T-cell (primary cell): ENCODE data around the gene ORMDL3. TPM values are rescaled to one million over a fixed set of nuclear protein-coding genes. Genes with fewer than 3 reads are reported as not detected.

Experiments used
- ATAC-seq, 4 experiments: fragments of 200-7000 bp in 3 of 4; fragments of 150-1000 bp in 1 of 4; cut with Tn5 transposase; replicated peaks in 1 of 4; 1 replicate in 3 of 4; 2 replicates in 1 of 4; pipeline ENCODE4 v1.10.0; 2021; ENCODE audit warnings: moderate library complexity in 3 of 4, mild to moderate bottlenecking in 2 of 4, moderate number of reproducible peaks in 1 of 4
- CTCF ChIA-PET, 2 donors: fragments of 300-600 bp; sonication (Branson Sonifier 250); formaldehyde crosslinking; loops; one replicate each; lab custom pipeline; 2022; ENCODE audit warnings: antibody characterized with exemption in 2 of 2; lab: Charles Lee
- POLR2A ChIA-PET, 2 donors: fragments of 300-600 bp; sonication (Branson Sonifier 250); formaldehyde crosslinking; loops; one replicate each; lab custom pipeline; 2022; ENCODE audit warnings: antibody characterized with exemption in 2 of 2; lab: Charles Lee
- DNase-seq, 35 experiments: peaks; one replicate each; pipeline versions ENCODE4 v3.0.0 to v3.0.0-alpha.2; 2013 to 2023
- H3K27ac ChIP-seq: one replicate; pipeline ENCODE4 v1.5.1; 2013; ENCODE audit warnings: low read length
- H3K27me3 ChIP-seq, 2 experiments: replicated peaks in 1 of 2; 1 replicate in 1 of 2; 2 replicates in 1 of 2; pipeline versions ENCODE4 v1.6.1 to v1.7.0; 2013; ENCODE audit warnings: low read length in 1 of 2, mixed read lengths in 1 of 2; ENCODE audit not compliant: control insufficient read depth in 2 of 2, insufficient read depth in 2 of 2; ENCODE audit errors: extremely low read depth in 1 of 2
- H3K36me3 ChIP-seq, 2 donors: 1 replicate in 1 of 2; 2 replicates in 1 of 2; pipeline versions ENCODE4 v1.6.1 to v1.7.0; 2013; ENCODE audit warnings: low read length in 1 of 2; ENCODE audit not compliant: control insufficient read depth in 2 of 2, insufficient read depth in 1 of 2; ENCODE audit errors: extremely low read depth in 1 of 2
- H3K4me1 ChIP-seq, 2 experiments: 1 replicate in 1 of 2; 2 replicates in 1 of 2; pipeline versions ENCODE4 v1.6.1 to v1.7.0; 2013; ENCODE audit warnings: low read length in 2 of 2, mixed read lengths in 1 of 2; ENCODE audit not compliant: insufficient read depth in 2 of 2, control insufficient read depth in 1 of 2; ENCODE audit errors: extremely low read depth in 1 of 2
- H3K4me3 ChIP-seq, 2 donors: 1 replicate in 1 of 2; 2 replicates in 1 of 2; pipeline versions ENCODE4 v1.5.1 to v1.7.0; 2013; ENCODE audit warnings: mild to moderate bottlenecking in 2 of 2, low read length in 1 of 2, moderate library complexity in 1 of 2; ENCODE audit not compliant: control insufficient read depth in 1 of 2; ENCODE audit errors: extremely low read depth in 1 of 2
- H3K9me3 ChIP-seq: 2 replicates; pipeline ENCODE4 v1.7.0; 2013
- H3K27ac Mint-ChIP-seq, 2 donors: one replicate each; pipeline ENCODE4 v1.8.0; 2020 to 2021; ENCODE audit warnings: mild to moderate bottlenecking in 2 of 2, mixed read lengths in 2 of 2
- H3K27me3 Mint-ChIP-seq, 2 donors: one replicate each; pipeline ENCODE4 v1.8.0; 2021 to 2022; ENCODE audit warnings: mixed read lengths in 2 of 2
- H3K36me3 Mint-ChIP-seq: one replicate; pipeline ENCODE4 v1.8.0; 2021; ENCODE audit warnings: mixed read lengths
- H3K4me1 Mint-ChIP-seq, 3 donors: one replicate each; pipeline ENCODE4 v1.8.0; 2020 to 2022; ENCODE audit warnings: mixed read lengths in 3 of 3, mild to moderate bottlenecking in 1 of 3
- H3K4me3 Mint-ChIP-seq, 3 donors: one replicate each; pipeline ENCODE4 v1.8.0; 2020 to 2022; ENCODE audit warnings: mild to moderate bottlenecking in 3 of 3, mixed read lengths in 3 of 3, moderate library complexity in 3 of 3
- H3K9me3 Mint-ChIP-seq, 3 donors: one replicate each; pipeline ENCODE4 v1.8.0; 2020 to 2022; ENCODE audit warnings: mixed read lengths in 3 of 3
- WGBS: methylation state at CpG from one replicate; pipeline ENCODE4 v1.1.5; 2013; ENCODE audit warnings: missing lambda C conversion rate; ENCODE audit not compliant: insufficient coverage; 5-methylcytosine and 5-hydroxymethylcytosine counted together
- total RNA-seq, 35 experiments: library from RNA in 6 of 35; stranded (reverse) in 6 of 35; fragments of 120-200 nt in 1 of 35; gene quantifications; one replicate each; pipeline versions ENCODE4 v1.2.1 to v1.2.4 and lab custom pipeline; 2013 to 2026

ORMDL3 gene
- total RNA-seq, 5 donors from 2014 or later (not counting 1 experiment from before 2014, with no cell fraction given): 88.3 to 164 (median 124) TPM

GRCh38 chr17:39963829-39964228 lies 36.4 kb upstream of the ORMDL3 start:
- WGBS: 48% methylated on average over 5 of the region's 6 CpGs
- H3K36me3 Mint-ChIP-seq: no peaks in the 10 kb centered on the region
- H3K36me3 ChIP-seq: no peaks in the 10 kb centered on the region
- CTCF ChIA-PET: no interaction called here
- peak overlapping the region; percentile 1 for H3K27ac ChIP-seq
- peaks cover 2 to 53% of the 10 kb centered on the region in 2 experiments for H3K4me1 ChIP-seq
- peak in 10 of 35 experiments; percentile 9 to 56 (median 23) for DNase-seq
- H3K4me1 Mint-ChIP-seq: peaks cover 24 to 48% (median 40%) of the 10 kb centered on the region in 3 donors
- H3K4me3 Mint-ChIP-seq: peak overlapping the region in 2 of 3 donors; percentile 39 to 52
- no peak overlapping the region for H3K4me3 ChIP-seq
- no peaks in the 10 kb centered on the region for H3K9me3 Mint-ChIP-seq
- H3K27me3 Mint-ChIP-seq: no peaks in the 10 kb centered on the region
- POLR2A ChIA-PET: no interaction called here
- peaks cover 0 to 11% of the 10 kb centered on the region in 2 experiments for H3K27me3 ChIP-seq
- H3K9me3 ChIP-seq: no peaks in the 10 kb centered on the region
- H3K27ac Mint-ChIP-seq: peak overlapping the region; percentile 89 to 92
- ATAC-seq: peak; percentile 78 to 93 (median 90)

- Mint-ChIP-seq H3K4me1 (peaks cover 27 to 46% (median 42%) of the 10 kb centered on the region in 3 donors), H3K9me3 (no peaks in the 10 kb centered on the region), H3K27me3 (no peaks in the 10 kb centered on the region), H3K4me3 (peak within 1 kb of the TSS in 2 of 3 donors; percentile 39 to 52), H3K27ac (peak within 1 kb of the TSS; percentile 89 to 92), H3K36me3 (no peaks in the 10 kb centered on the region)
- ChIA-PET POLR2A (interaction anchor here in 1 of 2 donors (0.6 kb wide), 1 partner anchor 116 kb away, joined by 6 read pairs; no protein-coding TSS in a partner anchor), CTCF (interaction anchor here in 1 of 2 donors (0.5 kb wide), 1 partner anchor 150 kb away, joined by 3 read pairs; no protein-coding TSS in a partner anchor)
- peaks cover 0 to 11% of the 10 kb centered on the region in 2 experiments for H3K27me3 ChIP-seq
- H3K36me3 ChIP-seq: no peaks in the 10 kb centered on the region
- DNase-seq: peak in 1 of 35 experiments; percentile 30
- WGBS: 100% methylated on average over 1 of the region's 6 CpGs
- peaks cover 2 to 46% of the 10 kb centered on the region in 2 experiments for H3K4me1 ChIP-seq
- no peaks in the 10 kb centered on the region for H3K9me3 ChIP-seq
- peak in 1 of 4 experiments; percentile 25 for ATAC-seq
- peak within 1 kb of the TSS; percentile 1 for H3K27ac ChIP-seq
- H3K4me3 ChIP-seq: no peak within 1 kb of the TSS
Measured at GRCh38 chr17:39962642-39963220, 35.3 kb upstream of the ORMDL3 start, which contains the start of gene GSDMA. GSDMA (plus strand) TSS chr17:39963004; CDS start chr17:39965688, 2,684 bp downstream.

- H3K4me3 ChIP-seq: no peak overlapping the region
- ATAC-seq (no peak), DNase-seq (no peak)
- H3K4me3 Mint-ChIP-seq: no peak overlapping the region
- 94% methylated on average over 4 of the region's 8 CpGs for WGBS
- H3K4me1 Mint-ChIP-seq: peaks cover 27 to 41% (median 36%) of the 10 kb centered on the region in 3 donors
- H3K9me3 Mint-ChIP-seq: no peaks in the 10 kb centered on the region
- ChIA-PET CTCF (interaction anchor here in 1 of 2 donors (0.9 kb wide), 1 partner anchor 317 kb away, joined by 5 read pairs; no protein-coding TSS in a partner anchor), POLR2A (interaction anchor here in 1 of 2 donors (0.7 kb wide), 1 partner anchor 202 kb away, joined by 6 read pairs; no protein-coding TSS in a partner anchor)
- no peaks in the 10 kb centered on the region for H3K27me3 Mint-ChIP-seq
- H3K27me3 ChIP-seq: peaks cover 0 to 11% of the 10 kb centered on the region in 2 experiments
- no peaks in the 10 kb centered on the region for H3K36me3 Mint-ChIP-seq
- no peaks in the 10 kb centered on the region for H3K9me3 ChIP-seq
- H3K27ac ChIP-seq: no peak overlapping the region
- peaks cover 2 to 29% of the 10 kb centered on the region in 2 experiments for H3K4me1 ChIP-seq
- H3K27ac Mint-ChIP-seq: no peak overlapping the region
- no peaks in the 10 kb centered on the region for H3K36me3 ChIP-seq
Measured at GRCh38 chr17:39960524-39961041, 33.2 kb upstream of the ORMDL3 start.

- Mint-ChIP-seq H3K36me3 (no peaks in the 10 kb centered on the region), H3K4me1 (peaks cover 18 to 24% (median 19%) of the 10 kb centered on the region in 3 donors), H3K9me3 (no peaks in the 10 kb centered on the region), H3K27me3 (no peaks in the 10 kb centered on the region), H3K4me3 (no peak overlapping the region), H3K27ac (no peak overlapping the region)
- Histone ChIP-seq H3K27me3 (no peaks in the 10 kb centered on the region), H3K4me1 (peaks cover 3 to 26% of the 10 kb centered on the region in 2 experiments), H3K36me3 (no peaks in the 10 kb centered on the region), H3K27ac (no peak overlapping the region), H3K4me3 (no peak overlapping the region), H3K9me3 (no peaks in the 10 kb centered on the region)
- ATAC-seq: no peak
- ChIA-PET CTCF (interaction anchor here in 1 of 2 donors (4.5 kb wide), 1 partner anchor 26 kb away, joined by 29 read pairs; the partner anchor contains the start of gene PSMD3), POLR2A (interaction anchor here in 1 of 2 donors (0.5 kb wide), 1 partner anchor 57 kb away, joined by 7 read pairs; no protein-coding TSS in a partner anchor)
- no peak for DNase-seq
- no CpG with 5 or more reads among the region's 4 CpGs for WGBS
Measured at GRCh38 chr17:39955726-39956225, 28.4 kb upstream of the ORMDL3 start.

- no peaks in the 10 kb centered on the region for H3K36me3 Mint-ChIP-seq
- H3K27me3 Mint-ChIP-seq: no peaks in the 10 kb centered on the region
- ChIA-PET POLR2A (no interaction called here), CTCF (interaction anchor here in 1 of 2 donors (2.9 kb wide), 1 partner anchor 25 kb away, joined by 18 read pairs; the partner anchor contains the start of gene PSMD3)
- no peak for ATAC-seq
- DNase-seq: no peak
- H3K36me3 ChIP-seq: no peaks in the 10 kb centered on the region
- no peaks in the 10 kb centered on the region for H3K9me3 Mint-ChIP-seq
- H3K4me1 ChIP-seq: peaks cover 3 to 26% of the 10 kb centered on the region in 2 experiments
- peaks cover 18 to 27% (median 19%) of the 10 kb centered on the region in 3 donors for H3K4me1 Mint-ChIP-seq
- no peak overlapping the region for H3K4me3 ChIP-seq
- H3K27me3 ChIP-seq: no peaks in the 10 kb centered on the region
- no peak overlapping the region for H3K4me3 Mint-ChIP-seq
- peak overlapping the region in 1 of 2 donors; percentile 20 for H3K27ac Mint-ChIP-seq
- WGBS: no CpG with 5 or more reads among the region's 4 CpGs
- no peaks in the 10 kb centered on the region for H3K9me3 ChIP-seq
- no peak overlapping the region for H3K27ac ChIP-seq
Measured at GRCh38 chr17:39954876-39955275, 27.5 kb upstream of the ORMDL3 start.

GRCh38 chr17:39953471-39953888 lies 26.1 kb upstream of the ORMDL3 start:
- no peaks in the 10 kb centered on the region for H3K36me3 Mint-ChIP-seq
- ATAC-seq (no peak), DNase-seq (no peak)
- H3K27ac Mint-ChIP-seq: peak overlapping the region; percentile 76 to 80
- POLR2A ChIA-PET: interaction anchor here in 1 of 2 donors (1.3 kb wide), 1 partner anchor 27 kb away, joined by 5 read pairs; the partner anchor contains the start of gene PSMD3
- H3K9me3 Mint-ChIP-seq: no peaks in the 10 kb centered on the region
- H3K4me3 ChIP-seq: peak overlapping the region; percentile 39 to 64
- H3K27ac ChIP-seq: peak overlapping the region; percentile 19
- peaks cover 2 to 27% of the 10 kb centered on the region in 2 experiments for H3K4me1 ChIP-seq
- no peaks in the 10 kb centered on the region for H3K9me3 ChIP-seq
- WGBS: 91% methylated on average over 4 of the region's 9 CpGs
- CTCF ChIA-PET: interaction anchor here (0.5 to 2.9 kb wide), 4 partner anchors 24 to 38 kb away, joined by 3 to 18 read pairs (median 4); partner anchors contain the start of gene PSMD3 (in 1 of the 2)
- H3K27me3 Mint-ChIP-seq: no peaks in the 10 kb centered on the region
- no peaks in the 10 kb centered on the region for H3K36me3 ChIP-seq
- peak overlapping the region; percentile 73 to 83 (median 80) for H3K4me3 Mint-ChIP-seq
- H3K4me1 Mint-ChIP-seq: peaks cover 16 to 25% (median 18%) of the 10 kb centered on the region in 3 donors
- no peaks in the 10 kb centered on the region for H3K27me3 ChIP-seq
